DND-41 (cell line): ENCODE data around the gene WNT1.

ENCODE experiments used
- ATAC-seq: fragments of 200-7000 bp; cut with Tn5 transposase; 3 replicates; pipeline ENCODE4 v1.9.1; 2021; ENCODE audit warnings: low read depth; ENCODE audit not compliant: insufficient read depth
- DNase-seq: peaks from one replicate; pipeline ENCODE4 v3.0.0-alpha.2; 2020
- H2AFZ ChIP-seq: 2 replicates; pipeline ENCODE4 v1.6.0; 2012; ENCODE audit warnings: low read depth, low read length
- H3K27ac ChIP-seq: 2 replicates; pipeline ENCODE4 v1.5.1; 2012; ENCODE audit warnings: low read length, inconsistent platforms
- H3K27me3 ChIP-seq: fragments of 200-600 bp; sonication (generic); 2 replicates; pipeline ENCODE4 v1.6.0; 2012; ENCODE audit warnings: low read length, mild to moderate bottlenecking, inconsistent platforms; ENCODE audit not compliant: insufficient read depth, poor library complexity
- H3K36me3 ChIP-seq: 2 replicates; pipeline ENCODE4 v1.5.1; 2012; ENCODE audit warnings: low read length, inconsistent platforms; ENCODE audit not compliant: insufficient read depth
- H3K4me1 ChIP-seq: 2 replicates; pipeline ENCODE4 v1.5.1; 2012; ENCODE audit warnings: mild to moderate bottlenecking, low read length; ENCODE audit not compliant: insufficient read depth
- H3K4me2 ChIP-seq: 2 replicates; pipeline ENCODE4 v1.6.0; 2012; ENCODE audit warnings: mild to moderate bottlenecking, moderate library complexity, low read length, inconsistent platforms; ENCODE audit not compliant: insufficient read depth
- H3K4me3 ChIP-seq, 2 experiments: fragments of 200-600 bp in 1 of 2; shearing (Covaris generic) in 1 of 2; 2 replicates each; pipeline ENCODE4 v1.5.1; 2012 to 2016; ENCODE audit warnings: inconsistent platforms in 2 of 2, low read length in 2 of 2, mild to moderate bottlenecking in 2 of 2, low read depth in 1 of 2, moderate library complexity in 1 of 2
- H3K79me2 ChIP-seq: 2 replicates; pipeline ENCODE4 v1.6.0; 2012; ENCODE audit warnings: low read length, inconsistent platforms; ENCODE audit not compliant: insufficient read depth
- H3K9ac ChIP-seq: 2 replicates; pipeline ENCODE4 v1.6.0; 2012; ENCODE audit warnings: low read depth, mild to moderate bottlenecking, inconsistent platforms, low read length, moderate library complexity
- H3K9me3 ChIP-seq: 2 replicates; pipeline ENCODE4 v1.5.1; 2012; ENCODE audit warnings: low read length, moderate library complexity, mild to moderate bottlenecking, inconsistent platforms; ENCODE audit not compliant: insufficient read depth, severe bottlenecking
- H4K20me1 ChIP-seq: 2 replicates; pipeline ENCODE4 v1.6.0; 2012; ENCODE audit warnings: low read length; ENCODE audit not compliant: insufficient read depth
- EZH2 ChIP-seq: IDR thresholded peaks from 3 replicates; pipeline ENCODE4 v1.6.1; 2012; ENCODE audit warnings: borderline replicate concordance, low read depth, mild to moderate bottlenecking, moderate library complexity, low read length, inconsistent platforms; ENCODE audit not compliant: severe bottlenecking
- TF ChIP-seq, protein P1 (sequence below): IDR thresholded peaks from 2 replicates; pipeline ENCODE4 v1.5.1; 2012; ENCODE audit warnings: borderline replicate concordance, low read length, moderate library complexity, mild to moderate bottlenecking; ENCODE audit not compliant: poor library complexity, severe bottlenecking; ENCODE audit errors: extremely low read depth

WNT1 gene

DNA sequence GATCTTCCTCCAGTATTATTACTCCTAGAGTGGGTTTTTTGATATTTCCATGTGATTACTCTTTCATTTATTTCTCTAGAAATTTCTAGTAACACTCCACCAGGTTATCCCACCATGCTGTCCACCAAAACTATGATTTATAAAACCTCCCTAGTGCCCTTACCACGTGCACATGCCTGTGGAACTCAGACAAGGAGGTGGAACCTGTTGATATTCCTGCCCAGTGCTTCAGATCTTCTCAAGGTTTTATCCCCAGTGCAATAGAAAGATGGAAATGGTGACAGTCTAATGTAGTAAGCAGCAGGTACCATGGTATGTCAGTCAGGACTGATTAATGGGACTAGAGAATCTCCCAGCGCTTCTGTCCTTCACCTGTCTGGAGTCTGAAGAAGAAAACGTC, 17.3 kb upstream of the WNT1 start:
- H3K27ac ChIP-seq, result no peak overlapping the region
- H3K4me2 ChIP-seq, result no peak overlapping the region
- H4K20me1 ChIP-seq, result peaks cover 9% of the 10 kb centered on the region; the same call in 1 of the 2 replicates
- no peaks in the 10 kb centered on the region for H3K27me3 ChIP-seq
- H3K4me1 ChIP-seq, result peaks cover 17% of the 10 kb centered on the region
- TF ChIP-seq, protein P1, sequence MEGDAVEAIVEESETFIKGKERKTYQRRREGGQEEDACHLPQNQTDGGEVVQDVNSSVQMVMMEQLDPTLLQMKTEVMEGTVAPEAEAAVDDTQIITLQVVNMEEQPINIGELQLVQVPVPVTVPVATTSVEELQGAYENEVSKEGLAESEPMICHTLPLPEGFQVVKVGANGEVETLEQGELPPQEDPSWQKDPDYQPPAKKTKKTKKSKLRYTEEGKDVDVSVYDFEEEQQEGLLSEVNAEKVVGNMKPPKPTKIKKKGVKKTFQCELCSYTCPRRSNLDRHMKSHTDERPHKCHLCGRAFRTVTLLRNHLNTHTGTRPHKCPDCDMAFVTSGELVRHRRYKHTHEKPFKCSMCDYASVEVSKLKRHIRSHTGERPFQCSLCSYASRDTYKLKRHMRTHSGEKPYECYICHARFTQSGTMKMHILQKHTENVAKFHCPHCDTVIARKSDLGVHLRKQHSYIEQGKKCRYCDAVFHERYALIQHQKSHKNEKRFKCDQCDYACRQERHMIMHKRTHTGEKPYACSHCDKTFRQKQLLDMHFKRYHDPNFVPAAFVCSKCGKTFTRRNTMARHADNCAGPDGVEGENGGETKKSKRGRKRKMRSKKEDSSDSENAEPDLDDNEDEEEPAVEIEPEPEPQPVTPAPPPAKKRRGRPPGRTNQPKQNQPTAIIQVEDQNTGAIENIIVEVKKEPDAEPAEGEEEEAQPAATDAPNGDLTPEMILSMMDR, result no peak
- TF ChIP-seq EZH2, result no peak
- H3K9ac ChIP-seq, result no peak overlapping the region
- H3K4me3 ChIP-seq, result no peak overlapping the region
- no peak overlapping the region for H2AFZ ChIP-seq
- H3K79me2 ChIP-seq, result peaks cover 14% of the 10 kb centered on the region
- no peaks in the 10 kb centered on the region; the same call in 1 of the 2 replicates for H3K36me3 ChIP-seq
- DNase-seq (no peak), ATAC-seq (no peak)
- H3K9me3 ChIP-seq, result no peaks in the 10 kb centered on the region

DNA sequence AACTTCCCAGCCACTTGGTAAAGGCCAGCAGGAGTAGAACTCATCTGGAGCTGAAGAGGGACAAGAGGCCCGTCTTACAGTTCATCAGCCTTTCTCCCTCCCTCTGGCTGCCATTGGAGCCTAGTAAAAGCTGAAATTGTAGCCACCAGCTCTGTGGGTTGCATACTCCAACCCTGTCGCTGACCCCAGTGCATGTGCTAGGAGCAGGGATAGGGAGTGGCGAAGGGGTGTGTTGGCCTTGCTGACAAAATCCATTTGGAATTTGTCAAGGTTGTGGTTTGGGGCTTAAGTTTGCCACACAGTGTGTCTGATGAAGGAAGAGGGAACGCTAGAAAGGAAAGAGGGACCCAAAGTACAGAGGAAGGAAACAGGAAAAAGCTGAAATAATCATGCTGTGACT, 16.8 kb upstream of the WNT1 start:
- TF ChIP-seq, protein P1, result no peak
- TF ChIP-seq EZH2, result no peak
- Histone ChIP-seq H2AFZ (no peak overlapping the region), H3K9ac (no peak overlapping the region), H3K9me3 (no peaks in the 10 kb centered on the region), H3K4me1 (peaks cover 12% of the 10 kb centered on the region), H3K27me3 (no peaks in the 10 kb centered on the region), H3K27ac (no peak overlapping the region), H3K4me2 (no peak overlapping the region), H3K79me2 (peaks cover 9% of the 10 kb centered on the region), H3K4me3 (no peak overlapping the region), H4K20me1 (0 out of 2 replicates have a peak, but pooled peaks cover 4% of the 10 kb centered on the region), H3K36me3 (no peaks in the 10 kb centered on the region; the same call in 1 of the 2 replicates)
- DNase-seq (no peak), ATAC-seq (no peak)

DNA sequence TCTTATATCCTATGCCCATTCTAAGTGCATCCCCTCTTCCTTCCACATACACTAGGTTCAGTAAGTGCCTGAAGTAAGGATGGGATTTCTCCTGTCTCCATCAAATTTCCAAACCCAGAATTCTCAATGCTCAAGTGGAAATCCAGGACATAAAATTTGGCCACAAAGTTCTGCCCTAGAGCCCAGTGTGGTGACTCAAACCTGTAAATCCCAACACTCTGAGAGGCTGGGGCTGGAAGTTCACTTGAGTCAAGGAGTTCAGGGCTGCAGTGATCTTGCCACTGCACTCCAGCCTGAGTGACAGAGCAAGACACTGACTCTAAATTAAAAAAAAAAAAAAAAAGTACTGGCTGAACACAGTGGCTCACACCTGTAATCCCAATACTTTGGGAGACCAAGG, 16.3 kb upstream of the WNT1 start:
- Histone ChIP-seq H2AFZ (no peak overlapping the region), H3K27ac (no peak overlapping the region), H3K79me2 (peaks cover 5% of the 10 kb centered on the region), H3K9ac (no peak overlapping the region), H3K4me3 (no peak overlapping the region), H3K9me3 (no peaks in the 10 kb centered on the region), H3K27me3 (no peaks in the 10 kb centered on the region), H3K4me2 (no peak overlapping the region), H3K36me3 (no peaks in the 10 kb centered on the region; the same call in 1 of the 2 replicates), H3K4me1 (peaks cover 10% of the 10 kb centered on the region), H4K20me1 (0 out of 2 replicates have a peak, but pooled peaks cover under 1% of the 10 kb centered on the region)
- ATAC-seq (no peak), DNase-seq (no peak)
- TF ChIP-seq, protein P1, result no peak
- TF ChIP-seq EZH2, result no peak
